Left kidney (tissue), 2 donors: Measurements from ENCODE around the gene FBH1. TPM values are rescaled to one million over a fixed set of nuclear protein-coding genes. Genes with fewer than 3 reads are reported as not detected.
"Not testable (repeated sequence)": the region's sequence is repeated elsewhere in the genome, so short reads cannot be mapped to it uniquely, and the experiment has no call there.

Experiments
- DNase-seq: peaks from one replicate; pipeline ENCODE4 v3.0.0-alpha.2; 2013
- polyA plus RNA-seq: library from polyadenylated mRNA; unstranded; fragments of 120-200 nt; gene quantifications from one replicate; pipeline ENCODE4 v1.2.1, GENCODE V29; 2013; ENCODE audit not compliant: insufficient read length

The FBH1 gene
- polyA plus RNA-seq, 1 donor, result 87.3 TPM

DNA sequence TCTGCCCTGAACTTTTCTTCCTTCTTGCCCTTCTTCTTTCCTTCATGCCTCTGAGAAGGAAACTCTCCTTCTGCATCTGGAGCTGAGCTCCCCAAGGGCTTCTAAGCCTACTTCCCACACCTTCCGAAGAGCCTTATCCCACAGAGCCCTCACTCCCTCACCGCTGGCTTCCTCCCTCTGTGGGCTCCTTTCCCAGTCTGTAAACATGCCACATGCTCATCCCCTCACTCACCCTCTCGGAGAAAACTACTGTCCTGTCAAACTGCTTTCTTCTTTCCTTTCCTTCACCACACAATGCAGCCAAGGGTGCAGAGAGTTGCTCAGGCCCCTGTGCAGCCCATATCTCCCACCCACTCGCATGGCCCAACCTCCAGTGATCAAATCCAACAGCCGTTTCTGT, 18.4 kb upstream of the FBH1 start:
- no peak for DNase-seq

DNA sequence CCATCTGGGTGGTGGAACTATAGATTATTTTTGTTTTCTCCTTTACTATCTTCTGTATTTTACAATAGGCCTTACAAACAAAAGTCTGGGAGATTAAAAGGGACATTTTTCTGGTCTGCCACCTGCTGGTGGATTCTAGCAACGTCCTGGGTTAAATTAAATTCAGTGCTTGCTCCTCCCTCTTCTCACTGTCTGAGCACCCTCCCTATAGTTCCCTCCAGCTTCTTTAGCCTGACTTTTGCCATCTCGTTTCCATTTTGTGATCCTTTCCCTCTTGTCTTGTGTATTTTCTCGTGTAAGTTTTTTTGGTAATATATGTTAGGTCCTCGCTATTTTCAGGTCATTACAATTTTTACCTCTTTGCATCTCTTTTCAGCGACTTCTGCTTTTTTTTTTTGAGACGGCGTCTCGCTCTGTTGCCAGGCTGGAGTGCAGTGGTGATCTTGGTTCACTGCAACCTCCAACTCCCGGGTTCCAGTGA, 16.5 kb upstream of the FBH1 start:
- peak; percentile 82 for DNase-seq

DNA sequence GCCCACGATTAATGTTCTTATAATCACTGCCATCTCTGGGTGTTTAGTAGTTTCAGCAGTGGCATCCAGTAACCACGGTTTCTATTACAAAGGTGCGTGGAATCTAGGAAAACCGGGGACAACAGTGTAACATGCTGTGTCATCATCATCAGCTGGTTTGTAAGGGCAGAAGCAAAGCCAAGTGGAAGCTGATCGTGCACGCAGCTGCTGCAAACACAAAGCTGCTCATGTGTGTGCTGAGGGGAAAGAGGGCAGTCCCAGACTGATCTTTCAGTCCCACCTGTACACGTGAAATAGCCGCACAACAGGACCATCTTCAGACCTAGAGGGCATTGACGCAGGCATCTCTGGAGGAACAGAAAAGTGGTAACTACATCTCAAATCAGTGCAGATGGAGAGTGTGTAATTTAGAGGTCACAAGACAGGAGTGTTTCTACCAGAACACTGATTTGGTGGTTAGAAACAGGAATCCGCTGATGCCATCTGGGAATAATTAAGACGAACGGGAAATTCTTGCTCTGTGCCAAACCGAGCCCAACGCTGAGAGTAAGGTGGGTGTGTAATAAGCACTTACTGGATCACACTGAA, 13.8 kb upstream of the FBH1 start:
- no peak for DNase-seq

DNA sequence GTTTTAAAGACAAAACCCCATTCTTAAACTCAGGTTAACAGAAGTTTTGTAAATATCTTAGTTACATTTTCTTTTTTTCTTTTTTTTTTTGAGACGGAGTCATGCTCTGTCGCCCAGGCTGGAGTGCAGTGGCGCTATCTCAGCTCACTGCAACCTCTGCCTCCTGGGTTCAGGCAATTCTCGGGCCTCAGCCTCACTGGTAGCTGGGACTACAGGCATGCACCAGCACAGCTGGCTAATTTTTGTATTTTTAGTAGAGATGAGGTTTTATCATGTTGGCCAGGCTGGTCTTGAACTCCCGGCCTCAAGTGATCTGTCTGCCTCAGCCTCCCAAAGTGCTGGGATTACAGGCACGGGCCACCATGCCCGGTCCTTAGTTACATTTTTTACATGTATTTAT, 13.0 kb upstream of the FBH1 start:
- DNase-seq, result not testable (repeated sequence)

DNA sequence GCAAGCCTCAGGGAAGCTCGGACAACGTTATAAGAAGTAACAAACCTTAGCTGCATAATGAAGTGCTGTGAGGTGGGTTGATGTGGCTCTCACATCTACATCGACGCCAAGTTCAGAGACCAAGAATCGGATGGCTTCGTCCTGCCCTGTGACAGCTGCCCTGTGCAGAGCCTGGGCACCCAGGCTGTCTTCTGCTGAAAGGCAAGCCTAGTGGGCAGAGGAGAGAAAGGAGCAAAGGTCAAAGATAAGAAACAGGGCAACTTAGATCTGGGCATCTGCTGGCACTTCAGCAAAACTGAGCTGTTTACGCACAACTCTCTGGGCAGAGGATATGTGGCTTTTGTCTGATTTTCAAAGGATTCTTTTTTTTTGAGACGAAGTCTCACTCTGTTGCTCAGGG, 7.1 kb upstream of the FBH1 start:
- no peak for DNase-seq

DNA sequence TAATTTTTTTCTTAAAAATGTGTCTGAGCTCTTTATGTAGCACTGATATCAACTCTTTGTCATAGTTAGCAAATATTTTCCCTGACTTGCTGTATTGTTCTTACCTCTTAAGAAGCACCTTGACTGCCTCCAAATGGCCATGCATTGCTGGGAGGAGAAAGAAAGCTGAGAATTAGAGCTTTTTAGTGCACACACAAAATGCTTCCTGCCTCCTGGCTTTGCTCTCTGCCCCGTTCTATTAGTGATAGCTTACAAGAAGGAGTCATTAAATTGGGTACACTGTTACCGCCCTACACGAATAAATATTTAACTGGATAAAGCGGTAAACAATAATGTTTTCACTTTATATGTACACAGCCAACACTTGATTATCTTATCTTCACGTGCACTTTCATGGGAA, 4.4 kb upstream of the FBH1 start:
- DNase-seq, result no peak

DNA sequence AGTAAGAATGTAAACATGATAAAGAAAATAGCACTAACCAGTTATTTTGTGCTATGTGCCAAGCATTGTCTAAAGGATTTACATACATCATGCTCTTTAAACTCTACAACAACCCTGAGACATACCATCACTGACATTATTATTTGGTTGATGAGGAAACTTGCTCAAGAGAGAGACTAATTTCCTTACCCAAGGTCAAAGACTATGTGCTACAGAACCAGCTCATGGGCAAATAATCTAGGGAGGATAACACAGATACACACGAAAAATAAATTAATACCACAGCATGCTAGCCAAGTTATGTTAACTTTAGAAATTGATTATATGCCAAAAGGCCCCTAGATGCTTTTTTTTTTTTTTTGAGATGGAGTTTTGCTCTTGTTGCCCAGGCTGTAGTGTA, 3.0 kb upstream of the FBH1 start:
- no peak for DNase-seq

DNA sequence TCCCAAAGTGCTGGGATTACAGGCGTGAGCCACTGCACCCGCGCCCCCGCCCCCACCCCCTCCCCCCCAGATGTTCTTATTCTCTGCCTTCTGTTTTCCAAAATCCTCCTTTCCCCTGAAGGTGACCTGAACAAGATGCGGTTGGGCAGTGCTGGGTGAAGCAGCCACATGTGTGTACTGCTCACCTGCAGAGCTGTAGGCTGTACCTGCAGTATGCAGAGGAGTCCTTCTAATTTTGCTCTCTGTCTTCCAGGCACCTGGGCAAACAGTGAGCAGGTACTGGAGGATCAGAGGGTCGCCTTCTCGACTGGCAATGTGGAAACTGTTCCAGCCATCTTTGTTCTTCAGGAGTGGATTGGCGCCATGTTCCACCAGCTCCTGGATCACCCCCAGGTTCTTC, 2.4 kb upstream of the FBH1 start:
- no peak for DNase-seq

DNA sequence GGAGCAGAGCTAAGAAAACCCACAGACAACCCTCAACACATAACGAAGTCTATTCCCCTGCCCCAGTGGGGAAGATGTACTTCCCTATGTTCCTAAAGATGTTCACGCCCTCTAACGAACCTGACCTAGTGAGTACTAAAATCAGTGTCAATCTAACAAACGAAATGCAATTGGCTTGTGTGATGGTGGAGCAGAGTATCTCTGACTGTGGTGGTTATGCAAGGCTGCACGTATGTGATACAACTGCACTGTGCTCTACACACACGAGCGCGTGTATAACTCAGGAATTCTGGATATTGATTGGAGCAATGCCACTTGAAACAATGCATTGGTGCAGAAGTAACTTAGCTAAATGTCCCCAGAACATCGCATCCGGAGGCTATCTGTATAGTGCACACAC, 1.7 kb upstream of the FBH1 start:
- no peak for DNase-seq

DNA sequence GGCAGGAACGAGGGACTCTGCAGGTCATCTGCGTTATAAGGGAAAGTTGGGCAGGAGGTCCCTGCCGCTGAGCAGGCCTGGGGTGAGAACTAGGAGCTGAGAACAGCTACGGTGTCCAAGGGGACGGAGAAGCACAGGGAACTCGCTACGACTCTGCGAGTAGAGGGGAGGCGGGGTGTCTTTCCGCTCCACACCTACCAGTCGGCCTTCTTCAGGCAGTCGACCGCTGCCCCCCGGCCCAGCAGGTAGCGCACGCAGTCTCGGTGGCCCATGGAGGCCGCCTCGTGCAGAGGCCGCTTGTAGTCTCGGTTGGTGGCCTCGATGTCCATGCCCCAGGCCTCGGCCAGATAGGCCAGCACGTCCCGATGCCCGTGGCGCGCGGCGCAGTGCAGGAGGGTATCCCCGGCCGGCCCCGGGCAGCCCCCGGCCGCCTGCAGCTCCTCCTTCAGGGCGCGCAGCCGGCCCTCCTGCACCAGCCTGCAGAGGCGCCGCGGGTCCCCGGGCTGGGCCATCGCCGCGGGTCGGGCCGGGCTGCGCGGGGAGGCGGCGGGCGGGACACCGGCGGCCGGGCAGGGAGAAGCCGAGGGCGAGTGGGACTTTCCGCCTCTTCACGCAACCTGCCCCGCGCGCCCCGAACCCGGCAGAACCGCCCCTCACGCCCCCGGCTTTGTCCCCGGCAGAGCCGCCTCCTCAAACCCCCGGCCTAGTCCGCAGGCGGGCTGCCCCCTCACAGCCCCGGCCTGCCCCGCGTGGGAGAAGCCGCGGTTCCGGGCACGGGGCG, 1.0 kb upstream of the FBH1 start:
- no peak for DNase-seq

DNA sequence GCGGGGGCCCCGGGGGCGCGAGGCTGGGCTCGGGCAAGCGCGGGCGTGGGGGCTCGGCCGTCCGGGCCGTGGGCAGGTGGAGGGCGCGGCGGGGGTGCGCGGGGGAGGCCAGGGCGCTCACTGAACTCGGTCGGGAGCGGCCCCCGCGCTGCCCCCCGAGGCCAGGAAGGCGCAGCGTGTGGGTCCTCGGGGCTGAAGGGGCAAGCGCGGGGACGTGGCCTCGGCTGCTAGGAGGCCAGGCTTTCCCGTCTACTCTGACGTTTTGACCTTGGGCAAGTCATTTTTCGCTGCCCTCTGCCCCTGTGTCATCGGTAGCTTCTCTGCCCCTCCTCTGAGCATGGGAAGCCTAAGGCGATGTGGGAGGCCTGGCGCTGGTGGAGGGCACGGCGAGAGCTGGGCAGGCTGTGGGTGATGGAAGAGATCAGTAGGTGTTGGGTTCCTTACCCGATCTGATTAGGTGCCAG, 441 bp downstream of the FBH1 start:
- no peak for DNase-seq

DNA sequence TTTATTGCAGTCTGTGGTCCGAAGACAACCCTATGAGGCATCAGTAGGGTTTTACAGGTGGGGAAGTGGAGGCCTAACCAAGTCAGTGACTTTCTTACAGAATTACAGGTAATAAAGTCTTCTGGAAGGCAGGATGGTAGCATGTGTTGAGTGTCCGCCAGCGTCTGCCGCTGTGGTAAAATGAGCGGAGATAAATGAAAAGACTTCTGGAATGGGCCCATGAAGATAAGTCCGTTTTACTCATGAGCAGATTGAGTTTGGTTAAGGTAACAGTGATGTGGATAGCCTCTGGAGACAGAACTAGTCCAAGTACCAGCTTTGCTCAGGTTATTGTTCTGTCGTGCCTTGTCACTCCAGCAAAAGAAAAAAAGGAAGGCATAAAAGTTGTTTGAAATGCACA, 966 bp downstream of the FBH1 start:
- DNase-seq, result no peak

DNA sequence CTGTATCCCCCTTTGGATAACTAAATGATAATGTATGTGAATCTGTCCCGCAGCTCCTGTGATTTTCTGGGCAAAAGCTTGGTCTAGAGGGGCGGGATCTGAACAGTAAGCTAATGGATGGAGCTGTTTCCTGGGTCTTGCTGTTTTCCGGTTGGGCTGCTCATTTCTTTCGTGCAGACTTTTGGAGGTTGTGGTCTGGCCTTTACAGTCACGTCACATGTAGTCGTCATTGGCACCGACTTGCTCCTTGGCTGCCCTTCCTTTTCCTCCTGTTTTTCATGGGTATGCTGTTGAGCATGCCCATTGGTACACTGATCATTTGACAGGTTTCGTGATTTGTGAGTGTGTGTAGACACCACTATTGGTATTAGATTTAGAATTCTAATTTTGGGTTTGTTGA, 2.0 kb downstream of the FBH1 start:
- no peak for DNase-seq

DNA sequence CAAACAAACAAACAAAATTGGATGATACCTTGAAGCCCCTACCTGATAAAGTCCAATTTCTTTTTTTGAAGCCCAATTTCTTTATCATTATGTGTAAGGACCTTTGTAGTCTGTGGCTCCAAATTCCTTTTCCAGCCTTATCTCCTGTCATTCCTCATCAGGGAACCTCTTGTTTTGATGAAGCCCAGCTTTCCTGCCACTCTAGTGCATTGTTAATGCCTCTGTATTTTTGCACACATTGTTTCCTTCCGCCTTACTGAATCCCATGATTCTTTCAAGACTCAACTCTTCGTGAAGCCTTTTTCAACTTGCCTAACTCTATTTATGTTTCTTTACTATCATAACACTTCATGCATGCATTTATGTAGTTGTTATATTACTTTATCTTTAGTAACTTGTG, 3.3 kb downstream of the FBH1 start:
- no peak for DNase-seq

DNA sequence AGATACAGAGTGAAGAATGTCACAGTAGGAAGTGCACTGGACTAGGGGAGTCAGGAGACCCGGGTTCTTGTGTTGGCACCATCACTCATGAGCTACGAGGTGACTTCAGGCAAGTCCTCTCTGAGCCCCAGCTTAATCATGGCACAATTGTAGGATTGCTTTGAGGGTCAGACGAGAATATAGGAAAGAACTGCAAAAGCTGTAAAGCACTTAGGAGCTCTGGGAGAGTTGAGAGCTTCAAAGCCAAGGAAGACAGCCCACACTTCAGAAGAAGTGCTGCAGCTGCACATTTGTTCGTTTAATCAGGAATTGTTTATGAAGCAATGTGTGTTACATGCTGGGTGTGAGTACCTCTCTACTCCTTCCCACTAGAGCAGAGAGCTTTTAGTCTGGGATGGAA, 4.4 kb downstream of the FBH1 start:
- no peak for DNase-seq

DNA sequence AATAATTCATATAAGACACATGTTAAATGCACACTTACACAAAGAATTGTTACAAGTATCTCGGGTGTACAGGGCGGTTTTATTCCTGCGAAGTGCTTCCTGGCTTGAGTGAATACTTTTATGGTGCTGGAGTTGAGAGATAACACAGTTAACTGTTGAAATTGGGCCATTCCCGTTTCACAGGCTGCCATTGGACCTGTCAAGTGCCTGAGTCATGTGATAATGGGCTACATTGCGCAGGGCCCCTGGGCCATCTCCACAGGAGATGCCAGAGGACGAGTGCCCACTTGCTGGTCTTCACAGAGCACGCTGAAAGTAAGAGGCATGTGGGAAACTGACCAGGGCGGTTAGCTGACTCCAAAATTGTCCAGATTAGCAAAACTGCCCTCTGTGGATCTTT, 4.8 kb downstream of the FBH1 start:
- DNase-seq, result no peak

DNA sequence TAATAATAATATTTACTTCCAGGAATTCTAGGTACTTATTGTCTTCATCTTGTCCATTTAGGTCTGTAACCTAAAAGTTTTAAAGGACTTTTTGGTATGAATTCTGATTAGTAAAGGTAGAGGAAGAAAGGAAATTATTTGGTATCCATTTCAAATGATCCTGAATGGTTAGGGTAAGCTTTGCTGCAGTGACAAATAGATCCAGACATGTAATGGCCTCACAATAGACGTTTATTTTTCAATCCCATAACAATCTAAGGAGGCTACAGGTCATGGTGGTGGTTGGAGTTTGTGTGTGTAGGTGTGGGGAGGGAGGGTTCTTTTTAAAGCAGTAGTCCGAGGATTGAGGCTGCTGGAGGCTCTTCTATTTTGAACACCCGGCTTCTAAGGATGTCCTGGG, 5.3 kb downstream of the FBH1 start:
- DNase-seq, result no peak

DNA sequence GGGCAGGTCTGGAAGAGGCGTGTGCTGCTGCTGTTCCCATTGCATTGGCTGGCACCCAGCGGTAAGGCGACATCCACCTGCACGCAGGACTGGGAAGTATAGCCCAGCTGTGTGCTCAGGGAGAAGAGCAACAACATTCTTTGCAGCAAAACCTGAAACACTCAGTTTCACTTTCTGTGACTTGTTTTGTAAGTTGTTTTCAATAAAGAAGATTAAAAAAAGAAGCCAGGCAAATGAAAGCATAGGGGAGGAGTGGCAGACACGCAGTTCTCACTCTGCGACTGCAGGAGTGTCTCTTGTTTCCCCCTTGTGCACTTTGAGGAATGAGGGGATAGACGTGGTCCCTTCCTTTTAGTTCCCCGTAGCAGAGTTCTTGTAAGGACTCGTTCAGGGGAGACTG, 5.8 kb downstream of the FBH1 start:
- no peak for DNase-seq

DNA sequence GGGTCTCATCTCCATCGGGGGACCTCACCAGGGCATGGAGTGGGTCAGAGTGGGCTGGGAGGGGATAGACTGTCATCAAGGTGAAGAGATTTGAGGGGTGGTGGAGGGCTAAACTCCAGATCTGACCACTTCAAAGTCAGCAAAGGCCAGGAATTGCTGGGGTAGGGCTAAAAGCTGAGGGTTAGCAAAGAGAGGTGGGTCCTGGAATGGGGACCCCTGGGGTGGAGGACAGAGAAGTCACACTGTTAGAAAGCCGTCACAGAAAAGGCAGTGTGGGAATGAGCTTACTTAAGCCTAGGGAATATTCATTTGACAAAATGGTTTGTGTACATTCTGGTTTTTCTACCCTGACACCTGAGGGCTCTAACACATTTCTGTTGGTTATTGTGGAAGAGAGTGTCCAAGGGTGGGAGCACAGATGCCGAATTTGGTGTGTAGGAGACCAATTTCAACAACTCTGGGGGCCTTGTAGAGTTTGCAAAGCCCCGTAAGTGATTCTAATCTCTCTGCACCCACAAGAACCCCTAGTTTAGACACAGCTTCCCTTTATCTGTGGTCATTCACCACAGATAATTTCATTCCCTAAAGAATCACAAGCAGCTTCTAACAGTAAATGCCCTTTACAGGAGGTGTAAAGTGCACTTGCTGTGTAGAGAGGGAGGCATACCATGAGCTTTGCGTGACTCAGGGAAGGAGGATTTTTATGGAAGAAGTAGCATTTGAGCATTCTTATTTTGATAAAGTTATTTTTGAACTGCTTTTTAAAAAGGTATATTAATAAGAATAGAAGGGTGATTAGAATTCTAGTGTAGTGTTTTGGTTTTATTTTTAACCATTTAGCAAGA, 6.4 kb downstream of the FBH1 start:
- no peak for DNase-seq

DNA sequence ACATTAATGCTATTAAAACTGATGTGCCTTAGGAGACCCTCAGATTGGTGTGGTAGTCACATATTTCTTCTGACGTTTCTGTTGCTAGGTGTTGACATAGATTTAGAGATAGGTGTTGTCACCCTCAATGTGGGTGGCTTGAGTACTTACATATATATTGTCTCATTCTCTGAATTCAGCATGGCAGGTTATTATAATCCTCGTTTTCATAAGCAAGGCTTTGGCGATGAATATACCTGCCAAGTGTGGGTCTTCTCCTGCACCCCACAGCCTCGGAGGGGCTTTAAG, 7.0 kb downstream of the FBH1 start:
- DNase-seq, result no peak

DNA sequence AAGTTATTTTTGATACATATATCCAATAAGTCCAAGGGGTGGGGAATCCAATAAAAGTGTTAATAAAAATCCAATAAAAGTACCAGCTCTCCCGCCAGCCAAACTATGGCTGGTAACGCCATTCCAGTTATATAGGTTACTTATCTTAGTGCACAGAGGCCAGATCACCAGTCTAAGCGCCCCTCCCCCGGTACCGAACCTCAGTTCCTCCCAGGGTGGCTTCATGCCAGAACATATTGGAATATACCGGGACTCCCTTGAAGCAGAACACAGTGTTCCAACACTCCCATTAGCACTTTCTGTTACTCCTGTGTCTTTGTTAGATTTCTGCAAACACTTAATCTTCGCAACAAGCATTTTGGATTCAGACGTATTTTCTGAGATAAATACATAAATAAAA, 7.5 kb downstream of the FBH1 start:
- DNase-seq, result no peak

DNA sequence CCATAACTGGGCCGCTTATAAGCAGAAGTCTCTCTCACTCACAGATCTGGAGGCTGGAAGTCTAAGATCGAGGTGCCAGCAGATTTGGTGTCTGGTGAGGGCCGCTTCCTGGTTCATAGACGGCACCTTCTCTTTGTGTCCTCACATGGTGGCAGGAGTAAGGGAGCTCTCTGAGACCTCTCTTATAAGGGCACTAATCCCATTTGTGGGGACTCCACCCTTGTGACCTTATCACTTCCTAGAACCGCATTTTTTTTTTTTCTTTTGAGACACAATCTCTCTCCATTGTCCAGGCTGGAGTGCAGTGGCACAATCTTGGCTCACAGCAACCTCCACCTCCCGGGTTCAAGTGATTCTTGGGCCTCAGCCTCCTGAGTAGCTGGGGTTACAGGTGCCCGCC, 8.1 kb downstream of the FBH1 start:
- DNase-seq, result no peak

DNA sequence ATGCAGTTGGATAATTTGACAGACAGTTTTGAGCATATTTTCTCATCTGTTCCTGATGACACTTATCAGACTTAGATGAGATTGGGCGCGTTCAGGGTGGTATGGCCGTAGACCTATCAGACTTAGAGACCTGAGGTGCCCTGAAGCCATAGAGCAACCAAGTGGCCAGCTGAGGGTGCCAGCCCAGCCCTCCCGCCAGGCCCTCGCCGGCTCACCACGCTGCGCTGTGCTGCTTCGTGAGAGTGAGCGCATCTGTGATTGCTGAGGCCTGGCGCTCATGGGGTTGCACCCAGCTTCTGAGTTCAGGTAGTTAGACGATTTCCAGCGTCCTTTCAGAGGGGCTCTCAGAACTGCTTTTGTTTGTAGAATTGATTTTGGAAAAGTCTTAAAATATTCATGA, 10.2 kb downstream of the FBH1 start:
- DNase-seq, result no peak
